Breast epithelium (tissue), 3 donors: ENCODE data around the gene SLC39A3.

ENCODE experiments used
- POLR2A ChIP-seq: fragments of 450-650 bp; IDR thresholded peaks from one replicate; pipeline ENCODE4 v1.6.1; 2016; ENCODE audit warnings: antibody characterized with exemption, mild to moderate bottlenecking, moderate library complexity
- POLR2AphosphoS5 ChIP-seq, 3 donors: sonication (generic); formaldehyde crosslinking; IDR thresholded peaks; one replicate each; pipeline ENCODE4 v1.6.1; 2017; ENCODE audit warnings: antibody characterized with exemption in 3 of 3
- TF ChIP-seq, protein P1 (sequence below), 3 donors: fragments of 450-650 bp; IDR thresholded peaks; one replicate each; pipeline ENCODE4 v1.5.1; 2016 to 2017; ENCODE audit warnings: antibody characterized with exemption in 3 of 3, mild to moderate bottlenecking in 3 of 3, moderate library complexity in 3 of 3

DNA sequence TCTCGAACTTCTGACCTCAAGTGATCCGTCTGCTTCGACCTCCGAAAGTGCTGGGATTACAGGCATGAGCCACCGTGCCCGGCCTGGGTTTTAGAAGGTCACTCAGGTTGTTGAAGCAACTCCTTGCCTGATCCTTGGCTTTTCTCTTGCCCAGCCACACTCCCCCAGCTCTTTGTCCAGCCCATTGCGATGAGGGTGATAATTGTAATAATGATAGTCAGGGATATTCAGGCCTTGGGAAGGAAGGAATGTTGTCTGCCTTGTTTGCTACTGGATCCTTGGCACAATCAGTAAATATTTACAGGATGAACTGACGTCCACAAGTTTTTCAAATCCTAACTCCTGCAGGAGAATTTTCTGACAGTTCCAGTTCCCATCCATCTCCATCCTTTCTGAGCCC, 47.3 kb upstream of the SLC39A3 start:
- TF ChIP-seq, protein P1, sequence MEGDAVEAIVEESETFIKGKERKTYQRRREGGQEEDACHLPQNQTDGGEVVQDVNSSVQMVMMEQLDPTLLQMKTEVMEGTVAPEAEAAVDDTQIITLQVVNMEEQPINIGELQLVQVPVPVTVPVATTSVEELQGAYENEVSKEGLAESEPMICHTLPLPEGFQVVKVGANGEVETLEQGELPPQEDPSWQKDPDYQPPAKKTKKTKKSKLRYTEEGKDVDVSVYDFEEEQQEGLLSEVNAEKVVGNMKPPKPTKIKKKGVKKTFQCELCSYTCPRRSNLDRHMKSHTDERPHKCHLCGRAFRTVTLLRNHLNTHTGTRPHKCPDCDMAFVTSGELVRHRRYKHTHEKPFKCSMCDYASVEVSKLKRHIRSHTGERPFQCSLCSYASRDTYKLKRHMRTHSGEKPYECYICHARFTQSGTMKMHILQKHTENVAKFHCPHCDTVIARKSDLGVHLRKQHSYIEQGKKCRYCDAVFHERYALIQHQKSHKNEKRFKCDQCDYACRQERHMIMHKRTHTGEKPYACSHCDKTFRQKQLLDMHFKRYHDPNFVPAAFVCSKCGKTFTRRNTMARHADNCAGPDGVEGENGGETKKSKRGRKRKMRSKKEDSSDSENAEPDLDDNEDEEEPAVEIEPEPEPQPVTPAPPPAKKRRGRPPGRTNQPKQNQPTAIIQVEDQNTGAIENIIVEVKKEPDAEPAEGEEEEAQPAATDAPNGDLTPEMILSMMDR (IDR thresholded peaks at IDR 0.05) = no peak
- no peak for TF ChIP-seq POLR2A
- TF ChIP-seq POLR2AphosphoS5 (IDR thresholded peaks at IDR 0.05) = no peak
